ENCODE results near the gene SLC1A2.
A peak's percentile ranks its signal among the peaks of the same experiment; 100 is the strongest.

DNA sequence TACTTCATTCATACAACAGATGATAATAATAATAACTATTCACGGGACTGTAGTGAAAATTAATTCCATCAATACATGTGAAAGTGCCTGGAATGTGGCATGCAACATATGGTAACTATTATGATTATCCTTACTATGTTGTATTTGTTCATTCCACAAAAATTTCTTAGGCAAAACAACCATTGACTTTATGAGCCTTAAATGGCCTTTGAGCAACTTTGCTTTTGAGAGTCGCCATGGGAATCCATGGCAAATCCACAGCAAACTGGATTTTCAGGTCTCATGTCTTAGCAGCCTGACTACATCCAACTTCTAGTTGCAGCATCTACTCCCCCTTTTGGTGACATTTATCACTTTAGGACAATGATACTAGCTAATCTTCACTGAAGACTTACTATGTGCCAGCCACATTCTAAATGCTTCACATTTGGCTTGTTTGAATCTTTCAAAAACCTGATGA, 56.8 kb downstream of the SLC1A2 start:
- TF ChIP-seq, protein P1, sequence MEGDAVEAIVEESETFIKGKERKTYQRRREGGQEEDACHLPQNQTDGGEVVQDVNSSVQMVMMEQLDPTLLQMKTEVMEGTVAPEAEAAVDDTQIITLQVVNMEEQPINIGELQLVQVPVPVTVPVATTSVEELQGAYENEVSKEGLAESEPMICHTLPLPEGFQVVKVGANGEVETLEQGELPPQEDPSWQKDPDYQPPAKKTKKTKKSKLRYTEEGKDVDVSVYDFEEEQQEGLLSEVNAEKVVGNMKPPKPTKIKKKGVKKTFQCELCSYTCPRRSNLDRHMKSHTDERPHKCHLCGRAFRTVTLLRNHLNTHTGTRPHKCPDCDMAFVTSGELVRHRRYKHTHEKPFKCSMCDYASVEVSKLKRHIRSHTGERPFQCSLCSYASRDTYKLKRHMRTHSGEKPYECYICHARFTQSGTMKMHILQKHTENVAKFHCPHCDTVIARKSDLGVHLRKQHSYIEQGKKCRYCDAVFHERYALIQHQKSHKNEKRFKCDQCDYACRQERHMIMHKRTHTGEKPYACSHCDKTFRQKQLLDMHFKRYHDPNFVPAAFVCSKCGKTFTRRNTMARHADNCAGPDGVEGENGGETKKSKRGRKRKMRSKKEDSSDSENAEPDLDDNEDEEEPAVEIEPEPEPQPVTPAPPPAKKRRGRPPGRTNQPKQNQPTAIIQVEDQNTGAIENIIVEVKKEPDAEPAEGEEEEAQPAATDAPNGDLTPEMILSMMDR (conservative IDR thresholded peaks at IDR 0.05; ENCODE audit: low read length): 0 out of 2 replicates have a peak, but pooled peaks have one; percentile 21
- TF ChIP-seq EZH2phosphoT487 (IDR thresholded peaks at IDR 0.05; ENCODE audit: borderline replicate concordance): no peak

Data from Loucy (cell line).